ENCODE measurements around the gene SLC3A2. TPM values are rescaled to one million over a fixed set of nuclear protein-coding genes. Genes with fewer than 3 reads are reported as not detected.
"Not testable (repeated sequence)": the region's sequence is repeated elsewhere in the genome, so short reads cannot be mapped to it uniquely, and the experiment has no call there.

The SLC3A2 gene
- 198 and 207 TPM in 2 replicates for total RNA-seq (2014; rRNA removed; shearing (Covaris generic))

DNA sequence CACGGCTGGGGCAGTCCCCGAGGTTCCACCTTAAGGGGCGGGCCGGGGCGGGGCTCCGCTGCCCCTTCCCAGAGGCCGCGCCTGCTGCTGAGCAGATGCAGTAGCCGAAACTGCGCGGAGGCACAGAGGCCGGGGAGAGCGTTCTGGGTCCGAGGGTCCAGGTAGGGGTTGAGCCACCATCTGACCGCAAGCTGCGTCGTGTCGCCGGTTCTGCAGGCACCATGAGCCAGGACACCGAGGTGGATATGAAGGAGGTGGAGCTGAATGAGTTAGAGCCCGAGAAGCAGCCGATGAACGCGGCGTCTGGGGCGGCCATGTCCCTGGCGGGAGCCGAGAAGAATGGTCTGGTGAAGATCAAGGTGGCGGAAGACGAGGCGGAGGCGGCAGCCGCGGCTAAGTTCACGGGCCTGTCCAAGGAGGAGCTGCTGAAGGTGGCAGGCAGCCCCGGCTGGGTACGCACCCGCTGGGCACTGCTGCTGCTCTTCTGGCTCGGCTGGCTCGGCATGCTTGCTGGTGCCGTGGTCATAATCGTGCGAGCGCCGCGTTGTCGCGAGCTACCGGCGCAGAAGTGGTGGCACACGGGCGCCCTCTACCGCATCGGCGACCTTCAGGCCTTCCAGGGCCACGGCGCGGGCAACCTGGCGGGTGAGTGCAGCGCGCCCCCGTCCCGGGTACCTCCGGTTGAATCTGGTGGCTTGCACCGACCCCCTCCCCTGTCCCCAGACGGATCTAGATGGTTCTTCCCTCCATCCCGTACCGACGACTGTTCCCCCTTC is at the start of gene SLC3A2:
TSS of gene SLC3A2 (plus strand) at position 94 of the 776 bp plus-strand sequence. CDS start at position 222, 128 bp downstream.
- peak; percentile 81 for DNase-seq (ENCODE audit: low spot score)

DNA sequence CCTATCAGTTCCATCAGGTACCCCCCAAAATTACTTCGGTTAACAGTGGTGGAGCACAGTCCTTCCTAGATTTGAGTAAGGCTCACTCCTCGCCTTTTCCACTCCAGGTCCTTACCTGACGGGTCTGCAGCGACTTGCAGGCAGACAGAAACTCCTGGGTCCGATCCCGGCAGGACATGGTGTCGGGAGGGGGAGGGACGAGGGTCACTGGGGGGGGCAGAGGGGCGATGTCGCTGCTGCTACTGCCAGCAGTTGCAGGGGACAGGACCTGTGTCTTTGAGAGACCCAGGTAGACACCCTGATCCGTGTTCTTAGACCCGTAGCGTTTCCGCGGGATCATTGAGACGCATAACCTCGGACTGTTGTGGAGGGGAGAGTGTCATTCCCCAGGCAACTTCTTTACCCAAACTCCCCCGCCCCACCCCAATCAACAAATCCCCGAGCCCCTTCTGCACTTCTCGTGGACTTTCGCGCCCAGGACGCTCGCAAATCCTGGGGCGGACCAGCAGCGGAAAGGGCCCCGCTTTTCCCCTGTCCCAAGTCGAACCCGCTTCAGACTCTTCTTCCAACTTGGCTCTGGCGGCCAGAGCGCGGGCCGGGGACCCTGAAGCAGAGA is 49.7 kb upstream of the SLC3A2 start:
- no peak for DNase-seq (ENCODE audit: low spot score)

DNA sequence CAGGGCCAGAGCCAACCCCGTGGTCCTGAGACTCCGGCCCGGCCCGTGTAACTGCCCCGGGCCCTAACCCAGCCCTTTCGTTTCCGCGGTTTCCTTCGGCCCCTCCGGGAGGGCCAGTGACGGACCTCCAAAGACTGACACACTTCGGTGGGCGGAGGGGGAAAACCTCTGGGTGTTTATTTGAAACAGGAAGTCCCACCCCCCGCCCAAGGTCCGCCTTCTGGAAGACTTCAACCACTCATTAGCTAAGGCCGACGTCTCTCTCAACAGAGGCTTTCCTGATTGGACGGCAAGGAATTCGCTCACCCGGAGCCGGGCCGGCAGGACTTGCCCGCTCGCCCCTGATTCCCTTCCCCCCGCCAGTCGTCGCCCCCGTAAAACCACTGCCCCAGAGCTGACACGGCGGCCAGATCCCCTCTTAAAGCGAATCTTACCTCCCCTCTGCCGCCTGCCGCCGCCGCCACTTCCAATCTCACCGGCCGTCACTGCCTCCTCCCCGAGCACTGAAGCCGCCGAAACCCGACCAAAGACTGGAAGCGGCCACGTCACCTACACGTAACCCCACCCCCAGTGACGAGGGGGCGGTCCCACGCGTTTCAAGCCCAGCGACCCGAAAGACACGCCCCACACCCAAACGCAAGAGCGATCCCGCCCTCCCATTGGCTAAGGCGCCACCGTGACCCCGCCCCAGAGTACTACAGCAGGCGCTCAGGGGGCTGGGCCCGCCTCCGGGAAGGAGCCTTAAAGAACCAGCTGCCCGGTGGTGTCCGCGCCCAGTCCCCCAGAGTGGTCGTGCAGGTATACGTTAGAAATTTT is 49.0 kb upstream of the SLC3A2 start, which contains the start of gene STX5:
TSS of gene STX5 (minus strand) at position 532 of the 816 bp plus-strand sequence. CDS start 808 bp downstream, outside the sequence.
- peak; percentile 97 for DNase-seq (ENCODE audit: low spot score)

DNA sequence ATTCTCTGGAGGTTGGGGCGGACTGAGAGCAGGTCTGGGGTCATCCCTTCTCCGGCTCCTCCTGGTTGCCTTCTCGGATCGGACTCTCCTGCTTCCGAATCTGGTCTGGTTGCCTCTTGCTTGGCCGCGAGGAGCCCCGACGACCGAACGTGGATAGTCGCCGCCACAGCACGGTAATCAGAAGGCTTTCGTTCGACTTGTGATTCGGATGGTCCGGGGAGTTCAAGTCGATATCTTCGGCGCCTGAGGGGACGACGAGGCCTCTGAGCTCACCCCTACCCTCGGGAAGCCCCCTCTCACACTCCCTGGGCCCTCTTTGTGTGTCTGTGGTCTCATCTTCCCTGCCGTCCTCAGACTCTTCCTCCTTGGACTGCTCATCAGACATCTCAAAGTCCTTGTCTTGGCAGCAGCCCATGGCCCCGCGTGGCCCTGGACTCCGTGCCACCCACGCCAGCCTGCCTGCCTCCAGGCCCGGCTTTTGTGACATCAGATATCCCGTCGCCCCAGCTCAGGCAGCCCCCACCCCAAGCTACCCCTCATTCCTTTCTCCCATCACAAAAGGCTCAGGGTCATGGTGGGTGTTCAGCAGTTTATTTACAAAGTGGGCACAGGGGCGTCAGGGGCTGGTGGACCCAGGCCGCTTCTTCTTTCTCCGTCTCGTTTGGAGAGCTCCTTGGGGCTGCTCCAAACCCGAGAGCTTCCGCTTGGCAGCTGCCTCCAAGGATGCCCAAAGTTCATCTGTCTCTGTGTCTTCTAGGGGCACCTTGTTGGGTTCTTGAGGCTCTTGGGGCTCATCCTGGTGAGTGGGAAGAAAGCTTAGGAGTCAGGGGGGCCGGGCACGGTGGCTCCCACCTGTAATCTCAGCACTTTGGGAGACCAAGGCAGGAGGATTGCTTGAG is 48.1 kb upstream of the SLC3A2 start, which contains the start of gene TEX54:
TSS of gene TEX54 (minus strand) at position 506 of the 899 bp plus-strand sequence.
- no peak for DNase-seq (ENCODE audit: low spot score)

DNA sequence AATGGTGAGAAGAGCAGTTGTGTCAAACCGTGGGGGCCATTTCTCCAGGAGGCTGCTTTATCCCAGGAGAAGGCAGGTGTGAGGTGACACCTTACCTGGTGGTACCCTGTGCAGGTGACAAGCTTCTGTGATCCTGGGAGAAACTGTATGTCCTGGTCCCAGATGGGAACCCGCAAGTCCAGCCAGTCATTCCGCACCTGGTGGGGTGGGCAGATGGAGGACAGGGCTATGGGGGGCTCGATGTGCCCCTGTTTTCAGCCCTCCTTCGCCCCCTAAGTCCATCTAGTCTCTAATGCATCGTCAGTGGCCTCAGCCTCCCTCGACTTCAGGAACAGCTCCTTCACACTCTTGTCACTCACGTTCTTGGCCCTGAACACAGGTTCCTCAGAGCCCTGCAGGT is 45.4 kb upstream of the SLC3A2 start:
- DNase-seq (ENCODE audit: low spot score) = no peak

DNA sequence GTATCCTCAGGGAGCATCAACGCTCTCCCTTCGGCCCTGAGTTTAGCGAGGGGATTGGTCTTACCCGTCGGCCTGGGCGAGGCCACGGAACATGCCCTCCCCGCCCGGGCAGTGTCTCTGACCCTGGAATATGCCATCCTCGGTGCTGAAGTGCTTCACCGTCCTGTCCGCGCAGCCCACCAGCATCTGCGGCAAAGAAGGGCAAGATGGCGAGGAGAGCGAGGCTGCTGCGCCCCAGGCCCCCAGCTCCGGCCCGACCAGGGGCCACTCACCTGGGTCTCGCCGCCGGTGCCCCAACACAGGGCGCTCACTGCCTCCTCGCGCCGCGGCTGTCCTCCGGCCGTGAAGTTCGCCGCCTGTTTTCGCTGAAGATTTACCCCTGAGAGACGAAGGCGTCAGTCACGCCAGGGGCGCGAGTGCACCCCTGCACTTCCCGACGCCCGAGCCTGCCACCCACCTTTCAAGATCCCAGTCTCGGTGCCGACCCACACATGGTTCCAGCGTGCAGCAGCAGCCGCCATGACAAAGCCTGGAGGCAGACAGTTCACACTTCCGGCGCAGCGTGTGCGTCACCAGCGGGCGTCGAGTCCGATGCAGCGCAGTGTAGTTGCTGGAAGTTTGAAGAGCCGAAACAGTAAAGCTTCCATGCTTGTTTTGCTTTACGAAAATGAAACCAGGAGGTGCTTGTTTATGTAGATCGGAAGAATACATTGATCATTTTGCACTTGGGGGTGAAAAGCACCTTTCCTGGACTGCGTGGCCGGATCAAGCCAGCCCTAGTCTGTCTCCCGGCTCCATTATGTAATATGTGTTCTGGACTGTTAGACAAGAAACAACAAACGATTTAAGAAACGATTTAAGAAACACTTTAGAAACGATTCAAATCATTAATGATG is 41.4 kb upstream of the SLC3A2 start, which contains the start of gene WDR74:
TSS of gene WDR74 (minus strand) at position 541 of the 896 bp plus-strand sequence. CDS start at position 521, 20 bp downstream.
- peak; percentile 84 for DNase-seq (ENCODE audit: low spot score)

DNA sequence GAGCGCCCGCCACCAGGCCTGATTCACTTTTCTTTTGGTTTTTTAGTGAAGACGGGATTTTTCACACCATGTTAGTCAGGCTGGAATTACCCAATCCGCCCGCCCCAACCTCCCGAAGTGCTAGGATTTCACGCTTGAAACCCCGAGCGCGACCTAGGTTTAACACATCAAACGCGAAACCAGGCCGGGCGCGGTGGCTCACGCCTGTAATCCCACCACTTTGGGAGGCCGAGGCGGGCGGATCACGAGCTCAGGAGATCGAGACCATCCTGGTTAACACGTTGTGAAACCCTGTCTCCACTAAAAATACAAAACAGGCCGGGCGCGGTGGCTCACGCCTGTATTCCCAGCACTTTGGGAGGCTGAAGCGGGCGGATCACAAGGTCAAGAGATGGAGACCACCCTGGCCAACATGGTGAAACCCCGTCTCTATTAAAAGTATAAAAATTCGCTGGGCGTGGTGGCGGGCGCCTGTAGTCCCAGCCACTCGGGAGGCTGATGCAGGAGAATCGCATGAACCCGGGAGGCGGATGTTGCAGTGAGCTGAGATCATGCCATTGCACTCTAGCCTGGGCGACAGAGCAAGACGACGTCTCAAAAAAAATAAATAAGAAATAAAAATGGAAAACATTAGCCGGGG is 39.9 kb upstream of the SLC3A2 start:
- peak; percentile 22 for DNase-seq (ENCODE audit: low spot score)

DNA sequence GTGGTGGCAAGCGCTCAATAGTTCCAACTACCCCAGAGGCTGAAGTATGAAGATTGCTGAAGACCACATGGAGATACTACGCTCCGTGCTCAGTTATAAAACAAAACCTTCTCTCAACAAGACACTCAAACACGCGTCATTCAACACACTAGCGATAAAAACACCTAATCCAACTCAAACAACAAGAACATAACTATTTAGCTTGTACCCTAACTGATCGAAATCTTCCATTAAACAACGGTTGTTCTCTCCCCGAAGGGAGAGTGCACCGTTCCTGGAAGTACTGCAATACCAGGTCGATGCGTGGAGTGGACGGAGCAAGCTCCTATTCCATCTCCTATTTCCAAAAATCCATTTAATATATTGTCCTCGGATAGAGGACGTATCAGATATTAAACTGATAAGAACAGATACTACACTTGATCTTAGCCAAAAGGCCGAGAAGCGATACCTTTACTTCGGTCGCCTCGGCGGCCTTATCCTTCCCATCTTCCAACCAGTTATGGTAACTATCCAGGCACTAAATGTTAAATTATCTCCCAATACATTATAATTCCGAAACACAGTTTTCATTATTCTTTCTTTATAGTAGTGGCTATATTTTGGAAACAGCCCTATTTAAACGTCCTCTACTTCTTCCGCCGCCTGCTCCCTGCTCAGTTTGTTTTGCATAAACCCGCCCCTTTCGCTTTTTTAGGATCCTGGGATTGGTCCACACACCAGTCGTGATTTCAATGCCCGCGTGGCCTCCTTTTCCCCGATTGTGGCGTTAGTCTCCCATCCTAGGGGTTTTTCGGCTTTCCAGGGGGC is 39.1 kb upstream of the SLC3A2 start:
- peak; percentile 98 for DNase-seq (ENCODE audit: low spot score)

DNA sequence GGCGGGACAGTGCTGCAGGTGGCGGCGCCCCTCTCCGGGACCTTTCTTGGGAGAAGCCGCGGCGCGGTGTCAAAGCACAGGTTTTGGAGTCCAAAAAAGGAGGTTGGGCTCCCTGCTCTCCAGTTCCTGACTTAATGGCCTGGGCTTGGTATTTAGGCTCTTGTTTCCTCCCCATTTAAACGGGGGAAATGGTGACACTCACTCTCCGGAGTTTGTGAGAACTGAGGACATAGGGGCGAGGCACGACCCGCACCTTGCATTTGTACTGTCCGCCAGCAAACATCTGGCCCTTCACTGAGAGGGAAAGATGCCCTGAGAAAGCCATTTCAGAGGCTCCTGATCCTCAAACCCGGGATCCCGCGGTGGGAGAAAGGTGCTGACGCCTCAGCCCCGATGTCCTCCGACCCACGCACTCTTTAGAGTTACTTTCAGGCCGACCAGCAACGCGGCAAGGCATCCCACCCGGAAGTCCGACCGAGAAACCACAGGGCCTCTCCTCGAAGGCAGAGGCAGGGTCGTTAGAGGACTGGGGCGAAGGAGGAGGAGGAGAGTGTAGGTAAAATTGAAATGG is 38.4 kb upstream of the SLC3A2 start:
- DNase-seq (ENCODE audit: low spot score) = no peak

DNA sequence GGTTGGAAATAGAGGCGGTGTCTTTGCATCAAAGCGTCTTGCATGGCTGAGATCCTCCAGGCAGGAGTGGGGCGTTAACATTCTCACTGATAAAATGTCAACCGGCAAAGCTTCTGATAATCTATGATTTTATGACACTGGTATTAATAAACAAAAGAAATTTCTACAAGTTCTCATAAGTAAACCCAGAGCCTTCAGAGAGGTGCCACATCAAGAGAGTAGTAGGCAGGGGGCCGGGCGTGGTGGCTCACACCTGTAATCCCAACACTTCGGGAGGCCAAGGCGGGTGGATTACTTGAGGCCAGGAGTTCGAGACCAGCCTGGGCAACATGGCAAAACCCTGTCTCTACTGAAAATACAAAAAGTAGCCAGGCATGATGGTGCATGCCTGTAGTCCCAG is 37.8 kb upstream of the SLC3A2 start:
- DNase-seq (ENCODE audit: low spot score) = not testable (repeated sequence)

DNA sequence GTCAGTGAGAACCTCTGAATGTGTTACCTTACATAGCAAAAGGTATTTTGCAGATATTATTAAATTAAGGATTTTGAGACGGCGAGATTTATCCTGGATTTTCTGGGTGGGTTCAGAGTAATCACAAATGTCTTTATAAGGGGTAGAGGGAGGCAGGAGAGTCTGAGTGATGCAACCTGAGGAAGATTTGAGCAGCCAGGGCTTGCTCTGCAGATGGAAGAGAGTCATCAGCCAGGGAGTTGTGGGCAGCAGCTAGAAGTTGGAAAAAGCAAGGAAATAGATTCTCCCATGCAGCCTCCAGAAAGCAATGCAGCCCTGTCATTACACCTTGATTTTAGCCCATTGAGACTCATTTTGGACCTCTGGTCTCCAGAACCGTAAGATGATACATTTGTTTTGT is 37.2 kb upstream of the SLC3A2 start:
- DNase-seq (ENCODE audit: low spot score) = no peak

DNA sequence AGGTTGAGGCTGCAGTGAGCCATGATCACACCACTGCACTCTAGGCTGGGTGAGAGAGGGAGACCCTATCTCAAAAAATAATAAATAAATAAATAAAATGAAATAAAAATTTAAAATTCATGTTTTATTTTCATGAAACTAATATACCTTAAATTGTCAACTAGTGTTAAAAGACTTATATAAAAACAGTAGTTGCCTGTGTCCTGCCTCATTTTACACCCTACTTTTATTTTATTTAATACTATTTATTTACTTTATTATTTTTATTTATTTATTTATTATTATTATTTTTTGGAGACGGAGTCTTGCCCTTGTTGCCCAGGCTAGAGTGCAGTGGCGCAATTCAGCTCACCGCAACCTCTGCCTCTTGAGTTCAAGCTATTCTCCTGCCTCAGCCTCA is 36.5 kb upstream of the SLC3A2 start:
- DNase-seq (ENCODE audit: low spot score) = no peak

DNA sequence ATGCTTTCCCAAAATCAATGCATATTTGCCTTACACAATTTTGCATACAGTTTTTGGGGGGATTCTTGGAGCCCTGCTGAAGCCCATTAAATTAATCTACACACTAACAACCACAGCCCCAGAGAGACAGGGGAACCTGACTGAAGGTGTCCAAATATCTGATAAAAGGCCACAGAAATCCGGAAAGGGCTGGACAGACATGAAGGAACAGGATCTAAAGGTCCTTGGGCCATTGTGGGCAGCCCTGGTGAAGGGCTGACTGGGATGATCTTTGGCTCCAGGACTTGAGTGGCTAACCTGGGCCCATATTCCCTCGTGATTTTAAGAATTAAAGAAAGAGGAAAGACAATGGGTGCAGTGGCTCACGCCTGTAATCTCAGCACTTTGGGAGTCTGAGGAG is 34.5 kb upstream of the SLC3A2 start:
- DNase-seq (ENCODE audit: low spot score) = no peak

DNA sequence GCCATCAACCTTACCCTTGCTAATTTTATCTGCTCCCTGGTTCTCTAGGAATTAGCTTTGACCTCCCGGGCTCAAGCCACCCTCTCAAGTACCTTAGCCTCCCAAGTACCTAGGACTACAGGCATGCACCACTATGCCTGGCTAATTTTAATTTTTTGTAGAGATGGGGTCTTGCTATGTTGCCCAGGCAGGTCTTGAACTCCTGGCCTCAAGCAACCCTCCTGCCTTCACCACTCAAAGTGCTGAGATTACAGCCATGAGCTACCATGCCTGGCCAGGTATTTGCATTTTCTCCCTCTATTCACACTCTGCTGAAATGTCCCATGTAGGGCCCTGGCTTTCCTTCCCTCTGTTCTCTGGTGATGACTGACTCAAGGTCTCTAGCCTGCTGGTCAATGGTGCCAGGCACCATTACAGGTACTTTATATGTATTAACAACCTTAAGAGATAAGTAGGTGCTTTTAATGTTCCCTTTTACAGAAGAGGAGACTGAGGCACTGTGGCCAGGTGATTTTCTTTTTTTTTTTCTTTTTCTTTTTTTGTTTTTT is 32.9 kb upstream of the SLC3A2 start:
- no peak for DNase-seq (ENCODE audit: low spot score)

DNA sequence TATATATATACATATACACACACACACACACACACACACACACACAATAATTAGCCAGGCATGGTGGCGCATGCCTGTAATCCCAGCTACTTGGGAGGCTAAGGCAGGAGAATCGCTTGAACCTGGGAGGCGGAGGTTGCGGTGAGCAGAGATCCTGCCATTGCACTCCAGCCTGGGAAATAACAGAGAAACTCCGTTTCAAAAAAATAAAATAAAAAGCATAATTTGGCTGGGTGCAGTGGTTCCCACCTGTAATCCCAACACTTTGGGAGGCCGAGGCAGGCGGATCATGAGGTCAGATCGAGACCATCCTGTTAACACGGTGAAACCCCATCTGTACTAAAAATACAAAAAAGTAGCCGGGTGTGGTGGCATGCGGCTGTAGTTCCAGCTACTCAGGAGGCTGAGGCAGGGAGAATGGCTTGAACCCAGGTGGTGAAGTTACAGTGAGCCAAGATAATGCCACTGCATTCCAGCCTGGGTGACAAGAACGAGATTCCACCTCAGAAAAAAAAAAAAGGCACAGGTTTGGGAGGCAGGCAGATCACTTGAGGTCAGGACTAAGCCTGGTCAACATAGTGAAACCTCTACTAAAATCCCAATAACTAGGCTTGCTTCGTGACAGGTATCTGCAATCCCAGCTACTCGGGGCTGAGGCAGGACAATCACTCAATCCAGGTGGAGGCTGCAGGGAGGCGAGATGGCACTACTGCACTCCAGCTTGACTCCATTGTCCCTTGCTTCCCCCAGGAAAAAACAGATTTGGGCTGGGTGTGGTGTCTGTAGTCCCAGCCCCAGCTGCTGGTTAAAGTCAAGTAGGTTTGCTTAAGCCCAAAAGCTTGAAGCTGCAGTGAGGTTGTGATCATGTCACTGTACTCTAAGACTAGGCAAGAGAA is 29.5 kb upstream of the SLC3A2 start:
- no peak for DNase-seq (ENCODE audit: low spot score)

DNA sequence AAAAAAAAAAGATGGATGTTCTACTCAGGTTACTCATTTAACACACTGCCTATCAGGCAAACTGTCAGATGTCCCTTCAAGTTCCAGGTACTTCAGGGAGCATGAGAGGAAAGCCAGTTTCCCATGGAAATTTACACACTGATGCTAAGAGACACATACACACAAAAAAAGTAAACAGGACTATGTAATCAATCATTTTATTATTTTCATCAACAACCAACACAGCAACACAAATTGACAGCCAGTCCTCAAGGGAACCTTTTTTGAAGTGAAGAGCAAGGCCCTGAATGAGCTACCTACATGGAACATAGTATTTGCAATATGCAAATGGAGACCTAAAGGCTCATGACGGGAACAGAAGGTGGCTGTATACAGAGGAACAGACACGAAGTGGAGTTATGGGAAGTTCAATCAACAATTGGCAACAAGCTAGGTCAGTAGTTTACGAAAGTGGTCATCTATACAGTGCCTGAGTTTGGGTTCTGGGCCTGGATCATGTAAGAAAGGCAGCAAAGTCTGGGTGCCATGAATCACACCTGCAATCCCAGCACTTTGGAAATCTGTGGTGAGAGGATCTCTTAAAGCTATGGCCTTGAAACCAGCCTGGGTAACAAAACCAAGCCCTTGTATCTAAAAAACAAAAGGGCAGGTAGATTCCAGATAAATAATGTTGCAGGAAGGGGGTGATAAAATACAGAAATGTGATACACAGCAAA is 28.7 kb upstream of the SLC3A2 start:
- no peak for DNase-seq (ENCODE audit: low spot score)
